Subcutaneous adipose tissue (tissue), 4 donors: ENCODE measurements around the gene PATE1. TPM values are rescaled to one million over a fixed set of nuclear protein-coding genes. Genes with fewer than 3 reads are reported as not detected.

Experiments used
- total RNA-seq, 4 donors: library from RNA; depleted of rRNA; stranded (reverse); fragments of >200 nt; gene quantifications; one replicate each; pipeline ENCODE4 v1.1.0, GENCODE V29; 2016
- TF ChIP-seq, protein P1 (sequence below): fragments of 450-650 bp; IDR thresholded peaks from one replicate; pipeline ENCODE4 v1.5.1; 2016; ENCODE audit warnings: low read depth, mild to moderate bottlenecking, control low read depth, antibody characterized with exemption, moderate library complexity

Gene PATE1
- total RNA-seq, 4 donors from 2014 or later, result not detected

- TF ChIP-seq, protein P1, sequence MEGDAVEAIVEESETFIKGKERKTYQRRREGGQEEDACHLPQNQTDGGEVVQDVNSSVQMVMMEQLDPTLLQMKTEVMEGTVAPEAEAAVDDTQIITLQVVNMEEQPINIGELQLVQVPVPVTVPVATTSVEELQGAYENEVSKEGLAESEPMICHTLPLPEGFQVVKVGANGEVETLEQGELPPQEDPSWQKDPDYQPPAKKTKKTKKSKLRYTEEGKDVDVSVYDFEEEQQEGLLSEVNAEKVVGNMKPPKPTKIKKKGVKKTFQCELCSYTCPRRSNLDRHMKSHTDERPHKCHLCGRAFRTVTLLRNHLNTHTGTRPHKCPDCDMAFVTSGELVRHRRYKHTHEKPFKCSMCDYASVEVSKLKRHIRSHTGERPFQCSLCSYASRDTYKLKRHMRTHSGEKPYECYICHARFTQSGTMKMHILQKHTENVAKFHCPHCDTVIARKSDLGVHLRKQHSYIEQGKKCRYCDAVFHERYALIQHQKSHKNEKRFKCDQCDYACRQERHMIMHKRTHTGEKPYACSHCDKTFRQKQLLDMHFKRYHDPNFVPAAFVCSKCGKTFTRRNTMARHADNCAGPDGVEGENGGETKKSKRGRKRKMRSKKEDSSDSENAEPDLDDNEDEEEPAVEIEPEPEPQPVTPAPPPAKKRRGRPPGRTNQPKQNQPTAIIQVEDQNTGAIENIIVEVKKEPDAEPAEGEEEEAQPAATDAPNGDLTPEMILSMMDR, result no peak
Observed at GRCh38 chr11:125743681-125744080, 2.4 kb upstream of the PATE1 start.

GRCh38 chr11:125750629-125751028 is 4.5 kb downstream of the PATE1 start:
- TF ChIP-seq, protein P1, result no peak

- TF ChIP-seq, protein P1, result no peak
Observed at GRCh38 chr11:125756050-125756449, 10.0 kb downstream of the PATE1 start.

GRCh38 chr11:125762445-125762844 is 16.4 kb downstream of the PATE1 start:
- TF ChIP-seq, protein P1, result no peak

- TF ChIP-seq, protein P1, result no peak
Observed at GRCh38 chr11:125763483-125763882, 17.4 kb downstream of the PATE1 start.

GRCh38 chr11:125766251-125766650 is 20.2 kb downstream of the PATE1 start:
- TF ChIP-seq, protein P1, result no peak

GRCh38 chr11:125768336-125769046 is 22.4 kb downstream of the PATE1 start:
- TF ChIP-seq, protein P1, result no peak
